Measurements from ENCODE around the gene SPECC1L.

SPECC1L gene

DNA sequence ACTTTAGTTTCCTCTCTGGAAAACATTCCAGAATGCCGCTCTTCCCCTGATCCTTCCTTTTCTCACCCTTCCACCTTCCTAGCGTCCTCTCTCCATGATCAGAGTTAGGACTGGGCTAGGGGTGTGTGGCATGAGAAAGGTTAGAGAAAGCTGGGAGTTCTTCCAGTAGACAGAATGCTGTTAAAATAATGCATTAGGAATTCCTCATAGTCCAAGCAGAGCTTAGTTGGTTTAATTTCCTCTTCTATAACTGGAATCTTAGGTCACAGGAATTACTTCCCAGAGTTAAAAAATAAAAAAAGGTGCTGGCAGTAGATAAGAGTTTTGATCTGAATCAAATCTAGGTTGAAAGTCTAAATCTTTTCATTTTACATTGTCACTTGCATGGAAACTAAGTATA, 119.5 kb downstream of the SPECC1L start:
- no peak for DNase-seq (ENCODE audit: low spot score)
- no peak overlapping the region for H3K27ac Mint-ChIP-seq
- H3K4me1 Mint-ChIP-seq (ENCODE audit: low read depth), result peaks cover 31% of the 10 kb centered on the region
- H3K9me3 Mint-ChIP-seq, result no peaks in the 10 kb centered on the region
- H3K4me3 Mint-ChIP-seq, result no peak overlapping the region
- peaks cover 12% of the 10 kb centered on the region for H3K36me3 Mint-ChIP-seq (ENCODE audit: low read depth)
- no peaks in the 10 kb centered on the region for H3K27me3 Mint-ChIP-seq (ENCODE audit: low read depth)

DNA sequence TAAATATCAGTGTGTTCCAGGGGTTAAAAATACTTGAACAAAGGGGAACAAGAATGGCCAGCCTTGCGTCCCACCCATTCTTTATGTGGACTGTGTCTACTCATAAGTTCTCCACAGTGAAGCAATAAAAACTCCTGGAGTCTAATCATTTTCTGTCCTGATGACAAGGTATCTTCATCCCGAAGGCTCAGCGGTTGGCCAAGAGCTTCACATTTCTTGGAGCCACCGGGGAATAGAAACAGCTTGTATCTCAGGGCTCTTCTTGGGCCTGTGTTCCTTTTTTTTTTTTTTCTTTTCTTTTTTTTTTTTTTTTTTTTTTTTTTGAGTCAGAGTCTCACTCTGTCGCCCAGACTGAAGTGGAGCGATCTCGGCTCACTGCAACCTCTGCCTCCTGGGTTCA, 119.9 kb downstream of the SPECC1L start:
- H3K27me3 Mint-ChIP-seq (ENCODE audit: low read depth), result no peaks in the 10 kb centered on the region
- H3K4me1 Mint-ChIP-seq (ENCODE audit: low read depth), result peaks cover 31% of the 10 kb centered on the region
- no peak for DNase-seq (ENCODE audit: low spot score)
- H3K4me3 Mint-ChIP-seq, result no peak overlapping the region
- H3K27ac Mint-ChIP-seq, result no peak overlapping the region
- peaks cover 14% of the 10 kb centered on the region for H3K36me3 Mint-ChIP-seq (ENCODE audit: low read depth)
- no peaks in the 10 kb centered on the region for H3K9me3 Mint-ChIP-seq

DNA sequence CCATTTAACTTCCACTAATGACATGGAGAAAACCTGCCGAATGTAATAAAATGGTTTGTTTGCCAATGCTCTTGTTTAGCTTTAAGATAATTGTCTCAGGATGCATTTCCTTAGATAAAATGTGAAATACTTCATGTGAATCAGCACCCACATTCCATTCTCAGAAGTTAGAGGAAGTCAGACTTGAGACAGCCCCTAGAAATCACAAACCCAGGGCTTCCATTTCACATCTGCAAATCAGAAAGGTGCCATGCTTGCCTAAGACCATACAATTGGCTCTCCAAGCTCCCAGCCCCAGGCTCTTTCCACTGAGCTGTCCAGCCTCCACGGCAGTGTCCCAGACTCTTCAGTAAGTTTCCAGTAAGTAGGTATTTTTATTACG, 121.2 kb downstream of the SPECC1L start:
- H3K36me3 Mint-ChIP-seq (ENCODE audit: low read depth), result peaks cover 18% of the 10 kb centered on the region
- DNase-seq (ENCODE audit: low spot score), result no peak
- peak overlapping the region; percentile 14 for H3K27ac Mint-ChIP-seq
- H3K9me3 Mint-ChIP-seq, result no peaks in the 10 kb centered on the region
- peak overlapping the region; percentile 15 for H3K4me3 Mint-ChIP-seq
- H3K27me3 Mint-ChIP-seq (ENCODE audit: low read depth), result no peaks in the 10 kb centered on the region
- H3K4me1 Mint-ChIP-seq (ENCODE audit: low read depth), result peaks cover 31% of the 10 kb centered on the region

DNA sequence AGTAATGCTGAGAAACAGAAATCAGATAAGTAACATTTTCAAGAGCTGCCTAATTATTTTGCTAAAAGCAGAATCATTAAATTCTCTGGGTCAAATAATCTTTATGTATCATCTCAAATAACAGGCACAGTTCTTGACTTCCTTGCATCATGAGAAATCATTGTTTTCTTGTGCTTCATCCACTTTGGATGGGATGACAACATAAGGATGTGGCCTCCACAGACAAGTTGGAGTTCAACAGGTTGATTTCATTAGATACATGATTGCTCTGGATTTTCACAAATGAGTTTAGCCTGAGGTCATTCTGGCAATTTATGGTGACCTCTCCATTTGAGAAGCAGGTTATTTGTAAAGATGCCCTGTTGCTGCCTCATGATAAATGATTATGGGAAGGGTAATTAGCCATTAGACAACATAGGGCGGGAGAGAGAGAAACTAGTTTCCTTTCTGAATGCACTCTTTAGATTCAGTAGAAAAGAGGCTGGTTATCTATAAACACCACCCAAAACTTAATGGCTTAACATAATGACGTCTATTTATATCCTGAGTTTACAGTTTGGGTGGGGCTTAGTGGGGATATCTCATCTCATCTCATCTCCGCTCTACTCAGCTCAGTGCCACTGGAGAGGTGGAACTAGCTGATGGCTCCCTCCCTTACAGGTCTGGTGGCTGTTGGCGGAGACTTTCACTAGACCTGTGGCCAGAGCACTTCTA, 121.7 kb downstream of the SPECC1L start:
- Mint-ChIP-seq H3K27me3 (ENCODE audit: low read depth) (no peaks in the 10 kb centered on the region), H3K4me1 (ENCODE audit: low read depth) (peaks cover 27% of the 10 kb centered on the region), H3K9me3 (no peaks in the 10 kb centered on the region), H3K4me3 (peak overlapping the region; percentile 15), H3K36me3 (ENCODE audit: low read depth) (peaks cover 18% of the 10 kb centered on the region), H3K27ac (peak overlapping the region; percentile 38)
- no peak for DNase-seq (ENCODE audit: low spot score)

DNA sequence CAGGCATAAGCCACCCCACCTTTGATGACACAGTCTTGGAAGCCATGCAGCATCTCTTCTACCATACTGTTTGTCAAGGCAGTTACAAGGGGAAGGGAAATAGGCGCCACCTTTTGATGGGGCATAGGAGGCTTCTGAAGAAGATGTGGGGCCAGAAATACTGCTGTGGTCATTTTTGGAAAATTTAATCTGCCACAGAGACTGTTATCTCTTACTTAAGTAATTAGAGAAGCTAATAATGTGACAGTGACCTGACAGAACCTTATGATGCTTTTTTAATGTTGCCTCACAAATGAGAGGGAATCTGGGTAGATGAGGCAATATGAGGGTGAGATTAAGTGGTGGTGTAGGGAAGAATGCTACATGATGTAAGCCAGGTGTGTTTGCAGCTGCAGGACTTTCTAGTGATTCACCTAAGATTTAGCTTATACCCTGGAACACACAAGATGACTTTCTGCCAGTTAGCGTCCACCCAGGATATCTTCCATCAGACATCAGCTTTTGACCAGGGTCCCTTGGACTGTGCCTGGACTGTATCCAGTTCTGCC, 122.5 kb downstream of the SPECC1L start:
- Mint-ChIP-seq H3K4me1 (ENCODE audit: low read depth) (peaks cover 32% of the 10 kb centered on the region), H3K27ac (no peak overlapping the region), H3K4me3 (no peak overlapping the region), H3K9me3 (no peaks in the 10 kb centered on the region), H3K36me3 (ENCODE audit: low read depth) (peaks cover 18% of the 10 kb centered on the region), H3K27me3 (ENCODE audit: low read depth) (no peaks in the 10 kb centered on the region)
- DNase-seq (ENCODE audit: low spot score), result no peak

DNA sequence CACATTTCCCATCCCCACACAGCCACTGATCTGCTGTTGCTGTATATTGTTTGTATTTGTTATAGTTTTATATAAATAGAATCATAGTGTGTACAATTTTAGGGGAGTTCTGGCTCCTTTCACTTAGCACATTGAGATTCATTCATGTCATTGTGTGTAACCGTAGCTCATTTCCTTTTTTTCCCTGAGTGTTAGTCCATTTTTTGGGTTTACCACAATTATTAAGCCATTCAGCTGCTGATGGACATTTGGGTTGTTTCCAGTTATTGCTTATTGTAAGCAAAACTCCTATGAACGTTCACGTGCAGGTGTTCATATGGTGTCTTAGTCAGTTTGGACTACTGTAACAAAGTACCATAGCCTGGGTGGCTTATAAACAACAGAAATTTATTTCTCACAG, 123.2 kb downstream of the SPECC1L start:
- Mint-ChIP-seq H3K4me1 (ENCODE audit: low read depth) (peaks cover 35% of the 10 kb centered on the region), H3K9me3 (no peaks in the 10 kb centered on the region), H3K27ac (no peak overlapping the region)

GRCh38 chr22:24394254-24394653, 123.6 kb downstream of the SPECC1L start:
- Mint-ChIP-seq H3K36me3 (ENCODE audit: low read depth) (peaks cover 17% of the 10 kb centered on the region), H3K4me1 (ENCODE audit: low read depth) (peaks cover 35% of the 10 kb centered on the region)

More for the DNA sequence above, 123.2 kb downstream of the SPECC1L start:
- no peaks in the 10 kb centered on the region for H3K27me3 Mint-ChIP-seq (ENCODE audit: low read depth)
- DNase-seq (ENCODE audit: low spot score), result no peak
- H3K4me3 Mint-ChIP-seq, result no peak overlapping the region
- H3K36me3 Mint-ChIP-seq (ENCODE audit: low read depth), result peaks cover 17% of the 10 kb centered on the region

GRCh38 chr22:24398409-24398808, 127.8 kb downstream of the SPECC1L start:
- Mint-ChIP-seq H3K4me3 (no peak overlapping the region), H3K9me3 (no peaks in the 10 kb centered on the region), H3K36me3 (ENCODE audit: low read depth) (peaks cover 18% of the 10 kb centered on the region), H3K27me3 (ENCODE audit: low read depth) (no peaks in the 10 kb centered on the region), H3K4me1 (ENCODE audit: low read depth) (peaks cover 32% of the 10 kb centered on the region), H3K27ac (peak overlapping the region; percentile 2)
- DNase-seq (ENCODE audit: low spot score), result no peak

More at GRCh38 chr22:24394254-24394653, 123.6 kb downstream of the SPECC1L start:
- Mint-ChIP-seq H3K27me3 (ENCODE audit: low read depth) (no peaks in the 10 kb centered on the region), H3K27ac (no peak overlapping the region), H3K9me3 (no peaks in the 10 kb centered on the region), H3K4me3 (no peak overlapping the region)
- no peak for DNase-seq (ENCODE audit: low spot score)

DNA sequence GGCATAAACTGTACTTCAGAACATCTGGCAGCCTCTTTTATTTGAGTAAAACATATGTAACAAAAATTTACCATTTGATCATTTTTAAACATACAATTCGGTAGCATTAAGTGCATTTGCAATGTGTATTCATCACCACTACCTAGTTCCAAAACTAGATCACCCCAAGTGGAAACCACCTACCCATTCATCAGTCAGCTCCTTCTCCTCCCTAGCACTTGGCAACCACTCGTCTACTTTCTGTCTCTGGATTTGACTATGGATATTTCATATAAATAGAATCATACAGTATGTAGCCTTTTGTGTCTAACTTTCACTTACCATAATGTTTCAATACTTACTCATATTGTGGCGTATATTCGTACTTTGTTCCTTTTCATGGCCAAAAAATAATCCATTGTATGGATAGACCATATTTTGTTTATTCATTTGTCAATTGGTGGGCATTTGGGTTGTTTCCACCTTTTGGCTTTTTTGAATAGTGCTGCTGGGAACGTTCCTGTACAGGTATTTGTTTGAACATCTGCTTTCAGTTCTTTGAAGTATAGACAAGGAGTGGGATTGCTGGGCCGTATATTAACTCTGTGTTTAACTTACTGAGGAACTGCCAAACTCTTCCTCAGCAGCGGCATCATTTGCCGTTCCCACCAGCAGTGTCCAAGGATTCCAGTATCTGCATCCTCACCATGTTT, 129.5 kb downstream of the SPECC1L start:
- H3K4me3 Mint-ChIP-seq, result no peak overlapping the region
- DNase-seq (ENCODE audit: low spot score), result no peak
- H3K4me1 Mint-ChIP-seq (ENCODE audit: low read depth), result peaks cover 32% of the 10 kb centered on the region
- peak overlapping the region; percentile 45 for H3K27ac Mint-ChIP-seq
- no peaks in the 10 kb centered on the region for H3K9me3 Mint-ChIP-seq
- H3K36me3 Mint-ChIP-seq (ENCODE audit: low read depth), result peaks cover 26% of the 10 kb centered on the region
- H3K27me3 Mint-ChIP-seq (ENCODE audit: low read depth), result no peaks in the 10 kb centered on the region

DNA sequence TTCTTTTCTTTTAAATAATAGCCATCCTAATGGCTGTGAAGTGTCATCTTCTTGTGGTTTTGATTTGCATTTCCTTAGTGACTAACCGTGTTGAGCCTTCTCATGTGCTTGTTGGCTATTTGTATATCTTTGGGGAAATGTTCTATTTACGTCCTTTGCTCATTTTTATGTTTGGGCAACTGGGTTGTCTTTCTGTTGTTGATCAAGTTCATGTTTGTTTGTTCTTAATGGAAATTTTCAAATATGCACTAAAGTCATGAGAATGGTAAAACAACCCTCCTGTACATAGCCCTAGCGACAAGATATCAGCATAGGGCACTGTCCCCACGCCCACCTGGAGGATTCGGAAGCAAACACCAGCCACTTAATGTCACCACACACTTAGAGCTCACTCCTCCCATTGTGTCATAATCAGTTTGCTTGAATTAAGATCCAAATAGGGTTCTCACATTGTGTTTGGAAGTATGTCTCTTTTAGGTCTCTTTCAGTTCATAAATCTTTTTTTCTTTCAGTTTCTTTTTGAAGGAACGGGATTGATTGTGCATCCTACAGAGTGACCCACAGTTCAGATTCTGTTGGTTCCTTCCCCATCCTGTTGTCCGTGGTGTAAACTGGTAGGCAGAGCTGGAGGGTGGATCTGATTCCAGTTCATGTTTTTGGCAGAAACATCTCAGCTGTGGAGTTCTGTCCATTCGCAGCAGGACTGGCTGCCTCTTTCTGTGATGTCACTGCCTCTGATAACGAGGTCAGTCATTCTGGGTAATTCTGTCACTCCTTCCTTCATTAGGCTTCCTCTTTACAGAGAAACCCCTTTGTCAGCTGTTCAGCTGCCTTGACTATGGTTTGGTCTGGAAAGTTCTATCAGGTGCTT, 130.3 kb downstream of the SPECC1L start:
- no peaks in the 10 kb centered on the region for H3K27me3 Mint-ChIP-seq (ENCODE audit: low read depth)
- DNase-seq (ENCODE audit: low spot score), result no peak
- no peaks in the 10 kb centered on the region for H3K9me3 Mint-ChIP-seq
- H3K4me3 Mint-ChIP-seq, result peak overlapping the region; percentile 8
- H3K36me3 Mint-ChIP-seq (ENCODE audit: low read depth), result peaks cover 22% of the 10 kb centered on the region
- H3K4me1 Mint-ChIP-seq (ENCODE audit: low read depth), result peaks cover 32% of the 10 kb centered on the region
- peak overlapping the region; percentile 45 for H3K27ac Mint-ChIP-seq

DNA sequence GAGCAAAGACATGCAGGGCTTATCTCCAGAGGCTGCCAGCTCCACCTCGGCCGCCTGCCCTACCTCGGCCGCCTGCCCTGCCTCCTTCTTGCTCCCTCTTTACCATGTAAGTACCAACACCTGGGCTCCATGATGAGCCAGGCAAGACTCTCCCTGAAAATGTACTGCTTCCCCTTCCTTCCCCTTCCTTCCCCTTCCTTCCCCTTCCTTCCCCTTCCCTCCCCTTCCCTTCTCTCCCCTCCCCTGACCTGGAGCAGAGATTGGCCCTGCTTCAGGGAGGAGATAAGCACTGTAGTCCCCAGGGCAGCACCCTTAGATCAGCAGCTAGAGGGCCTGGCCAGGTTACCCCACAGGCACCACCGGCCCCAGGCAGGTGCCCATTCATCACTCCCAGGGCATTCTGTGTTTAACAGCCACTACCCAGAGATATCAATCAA, 131.3 kb downstream of the SPECC1L start:
- H3K9me3 Mint-ChIP-seq, result no peaks in the 10 kb centered on the region
- DNase-seq (ENCODE audit: low spot score), result no peak
- H3K27me3 Mint-ChIP-seq (ENCODE audit: low read depth), result no peaks in the 10 kb centered on the region
- H3K4me3 Mint-ChIP-seq, result no peak overlapping the region
- H3K4me1 Mint-ChIP-seq (ENCODE audit: low read depth), result peaks cover 38% of the 10 kb centered on the region
- H3K36me3 Mint-ChIP-seq (ENCODE audit: low read depth), result peaks cover 22% of the 10 kb centered on the region
- H3K27ac Mint-ChIP-seq, result peak overlapping the region; percentile 34

DNA sequence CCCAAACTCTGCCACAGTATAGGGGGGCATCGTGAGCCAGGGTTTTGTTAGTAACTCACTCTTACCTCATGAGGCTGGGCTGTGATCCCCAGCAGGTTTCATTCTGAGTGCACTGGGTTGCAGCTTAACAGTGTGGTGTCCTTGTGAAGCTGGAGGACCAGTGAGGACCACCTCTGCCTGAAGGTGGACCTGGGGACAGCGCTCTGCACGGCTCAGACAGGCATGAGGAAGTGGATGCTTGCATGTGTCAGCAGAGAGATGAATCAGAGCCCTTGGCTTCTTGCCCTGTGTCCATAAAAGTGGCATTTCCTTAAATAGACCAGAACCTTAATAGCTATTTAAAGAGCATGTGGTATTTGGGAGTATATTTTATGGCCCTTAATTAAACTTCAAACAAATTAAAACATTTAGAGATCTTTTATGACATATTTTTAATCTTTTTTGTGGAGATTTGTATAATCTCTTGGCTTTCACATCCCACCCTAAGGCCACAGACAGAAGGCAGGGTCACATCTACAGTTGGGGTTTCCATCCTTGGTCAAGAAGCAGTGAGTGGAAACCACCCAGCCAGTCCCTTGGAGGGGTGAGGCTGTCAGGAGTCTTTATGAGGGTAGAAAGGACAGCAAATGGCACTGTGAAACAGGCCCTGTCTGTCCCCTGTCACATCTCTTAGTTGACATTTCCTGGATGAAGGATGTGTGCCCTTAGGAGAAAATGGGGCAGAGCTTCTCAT, 132.0 kb downstream of the SPECC1L start:
- no peak for DNase-seq (ENCODE audit: low spot score)
- H3K9me3 Mint-ChIP-seq, result no peaks in the 10 kb centered on the region
- H3K36me3 Mint-ChIP-seq (ENCODE audit: low read depth), result peaks cover 22% of the 10 kb centered on the region
- H3K27ac Mint-ChIP-seq, result peak overlapping the region; percentile 34
- peaks cover 44% of the 10 kb centered on the region for H3K4me1 Mint-ChIP-seq (ENCODE audit: low read depth)
- H3K27me3 Mint-ChIP-seq (ENCODE audit: low read depth), result no peaks in the 10 kb centered on the region
- no peak overlapping the region for H3K4me3 Mint-ChIP-seq

DNA sequence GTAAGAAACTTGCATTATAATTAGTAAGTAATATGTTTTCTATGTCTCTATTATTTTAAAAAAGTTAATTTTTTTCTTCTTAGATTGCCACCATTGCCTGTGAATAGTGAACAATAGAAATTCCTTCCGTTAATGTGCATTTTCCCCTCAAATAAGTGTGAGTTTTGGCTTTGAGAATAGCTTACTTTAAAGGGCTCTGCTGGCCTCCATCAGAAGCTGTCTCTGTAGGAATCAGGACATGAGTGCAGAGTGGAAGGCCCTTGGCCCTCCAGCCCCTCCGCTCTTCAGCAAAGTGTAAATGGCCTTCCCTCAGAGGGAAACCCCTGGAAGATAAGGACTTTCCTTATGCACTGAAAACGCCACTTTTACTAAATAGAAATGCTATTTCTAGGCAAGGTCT, 132.7 kb downstream of the SPECC1L start:
- no peak overlapping the region for H3K27ac Mint-ChIP-seq
- DNase-seq (ENCODE audit: low spot score), result no peak
- peaks cover 22% of the 10 kb centered on the region for H3K36me3 Mint-ChIP-seq (ENCODE audit: low read depth)
- H3K27me3 Mint-ChIP-seq (ENCODE audit: low read depth), result no peaks in the 10 kb centered on the region
- no peaks in the 10 kb centered on the region for H3K9me3 Mint-ChIP-seq
- no peak overlapping the region for H3K4me3 Mint-ChIP-seq
- H3K4me1 Mint-ChIP-seq (ENCODE audit: low read depth), result peaks cover 42% of the 10 kb centered on the region

Measured in T-helper 2 cell treated with Interferon-gamma antibody and Interleukin-4, amounts not matched to agents 5 μg/mL and 100 μg/mL, for 36 hours (primary cell).